ENCODE results near the gene TLL2.
"Not testable (repeated sequence)": the region's sequence is repeated elsewhere in the genome, so short reads cannot be mapped to it uniquely, and the experiment has no call there.

TLL2 gene

GRCh38 chr10:96513698-96514561, at the start of gene TLL2:
Gene TLL2 (minus strand): TSS chr10:96513926. CDS start chr10:96513685, 241 bp downstream.
- DNase-seq = peak; percentile 98

- DNase-seq = no peak
Observed at GRCh38 chr10:96560966-96561887, 47.5 kb upstream of the TLL2 start.

- no peak for DNase-seq
Observed at GRCh38 chr10:96560489-96560888, 46.8 kb upstream of the TLL2 start.

GRCh38 chr10:96556003-96556402, 42.3 kb upstream of the TLL2 start:
- no peak for DNase-seq

GRCh38 chr10:96555330-96555729, 41.6 kb upstream of the TLL2 start:
- DNase-seq = no peak

- DNase-seq = no peak
Observed at GRCh38 chr10:96548589-96548988, 34.9 kb upstream of the TLL2 start.

GRCh38 chr10:96545558-96545957, 31.8 kb upstream of the TLL2 start:
- DNase-seq = not testable (repeated sequence)

- DNase-seq = no peak
Observed at GRCh38 chr10:96541921-96542320, 28.2 kb upstream of the TLL2 start.

GRCh38 chr10:96540240-96540639, 26.5 kb upstream of the TLL2 start:
- DNase-seq = no peak

- no peak for DNase-seq
Observed at GRCh38 chr10:96538683-96539082, 25.0 kb upstream of the TLL2 start.

- DNase-seq = no peak
Observed at GRCh38 chr10:96536129-96536528, 22.4 kb upstream of the TLL2 start.

GRCh38 chr10:96532523-96532922, 18.8 kb upstream of the TLL2 start:
- no peak for DNase-seq

- DNase-seq = no peak
Observed at GRCh38 chr10:96529634-96530279, 16.0 kb upstream of the TLL2 start.

- no peak for DNase-seq
Observed at GRCh38 chr10:96524741-96525140, 11.0 kb upstream of the TLL2 start.

GRCh38 chr10:96517284-96517683, 3.6 kb upstream of the TLL2 start:
- DNase-seq = no peak

- DNase-seq = no peak
Observed at GRCh38 chr10:96516337-96516736, 2.6 kb upstream of the TLL2 start.

GRCh38 chr10:96513305-96513697, 425 bp downstream of the TLL2 start:
- DNase-seq = no peak

- DNase-seq = peak; percentile 65
Observed at GRCh38 chr10:96512524-96513304, 1.0 kb downstream of the TLL2 start.

- peak; percentile 90 for DNase-seq
Observed at GRCh38 chr10:96511044-96511945, 2.4 kb downstream of the TLL2 start.

- DNase-seq = peak; percentile 42
Observed at GRCh38 chr10:96509017-96509641, 4.6 kb downstream of the TLL2 start.

GRCh38 chr10:96507044-96507443, 6.7 kb downstream of the TLL2 start:
- peak; percentile 28 for DNase-seq
